SK-N-SH treated with all-trans-retinoic acid at 6 μM for 48 hours (cell line): ENCODE measurements around the gene ABI3BP.

Experiments used
- ESRRG ChIP-seq: fragments of 250-450 bp; sonication (Bioruptor Pico); IDR thresholded peaks from 2 replicates; pipeline ENCODE4 v1.6.1; 2021; ENCODE audit warnings: mild to moderate bottlenecking
- ISL1 ChIP-seq: fragments of 250-450 bp; sonication (Bioruptor Pico); IDR thresholded peaks from 2 replicates; pipeline ENCODE4 v2.1.2; 2022; ENCODE audit warnings: mild to moderate bottlenecking, moderate library complexity
- ZFP30 ChIP-seq: fragments of 450-650 bp; formaldehyde crosslinking; IDR thresholded peaks from 2 replicates; pipeline ENCODE4 v1.5.0; 2022; ENCODE audit warnings: mild to moderate bottlenecking, moderate library complexity

GRCh38 chr3:100994809-100995208 lies 1.6 kb upstream of the ABI3BP start:
- TF ChIP-seq ESRRG (no peak), ISL1 (CRISPR knock-in tag) (no peak), ZFP30 (CRISPR knock-in tag) (no peak)
